Measurements from ENCODE around the gene VASH2.
"Not testable (repeated sequence)": the region's sequence is repeated elsewhere in the genome, so short reads cannot be mapped to it uniquely, and the experiment has no call there.

VASH2 gene

GRCh38 chr1:212981571-212982328 is 31.4 kb downstream of the VASH2 start:
- peak; percentile 12 for DNase-seq

- peak; percentile 55 for DNase-seq
These were observed 32.2 kb downstream of the VASH2 start for GRCh38 chr1:212982430-212983152.

DNA sequence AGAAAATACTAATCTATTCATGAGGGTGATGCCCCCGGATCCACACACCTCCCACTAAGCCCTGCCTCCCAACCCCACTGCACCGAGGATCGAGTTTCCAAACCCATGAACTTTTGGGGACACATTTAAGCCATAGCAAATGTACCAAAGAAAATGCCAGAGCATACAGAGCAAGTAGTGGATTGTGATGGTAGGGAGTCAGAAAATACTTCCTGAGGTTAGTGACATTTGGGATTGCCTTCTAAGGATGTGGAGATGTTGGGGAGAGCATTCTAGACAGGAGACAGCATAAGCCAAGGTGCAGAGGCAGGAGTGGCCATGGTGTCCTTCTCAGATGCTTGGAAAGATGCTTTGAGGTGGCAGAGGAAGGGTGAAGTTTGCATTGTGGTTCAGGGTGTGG is 33.1 kb downstream of the VASH2 start:
- DNase-seq = no peak

GRCh38 chr1:212984522-212985291 is 34.4 kb downstream of the VASH2 start:
- no peak for DNase-seq

- DNase-seq = no peak
These were observed 36.2 kb downstream of the VASH2 start for GRCh38 chr1:212986551-212986950.

DNA sequence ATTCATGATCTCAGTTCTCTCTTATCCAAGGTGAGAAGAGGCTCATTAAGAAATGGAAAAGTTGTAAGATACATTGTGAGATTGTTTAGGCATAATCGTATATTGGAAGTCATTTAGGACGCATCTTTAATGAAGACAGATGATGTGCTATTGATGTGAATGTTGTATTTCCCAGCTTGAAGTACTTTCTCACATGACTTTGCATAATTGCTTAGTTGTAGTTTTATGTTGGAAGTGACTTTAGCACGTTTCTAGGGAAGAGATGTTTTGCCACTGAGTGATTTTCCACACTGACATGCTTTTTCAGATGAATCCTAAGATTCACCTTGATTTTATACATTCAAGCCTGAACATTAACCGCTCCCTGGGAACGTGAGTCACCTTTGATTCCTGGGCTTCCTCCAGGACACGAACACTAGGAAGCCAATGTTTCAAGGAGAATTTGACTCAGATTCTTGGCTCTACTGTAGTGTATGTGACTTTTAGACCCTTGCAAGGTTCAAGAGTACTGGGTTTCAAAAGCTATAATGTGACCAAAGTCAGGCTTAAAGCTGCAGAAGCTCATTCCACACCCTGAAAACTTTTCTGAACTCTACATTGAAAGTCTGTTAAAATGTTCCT is 37.5 kb downstream of the VASH2 start:
- no peak for DNase-seq

DNA sequence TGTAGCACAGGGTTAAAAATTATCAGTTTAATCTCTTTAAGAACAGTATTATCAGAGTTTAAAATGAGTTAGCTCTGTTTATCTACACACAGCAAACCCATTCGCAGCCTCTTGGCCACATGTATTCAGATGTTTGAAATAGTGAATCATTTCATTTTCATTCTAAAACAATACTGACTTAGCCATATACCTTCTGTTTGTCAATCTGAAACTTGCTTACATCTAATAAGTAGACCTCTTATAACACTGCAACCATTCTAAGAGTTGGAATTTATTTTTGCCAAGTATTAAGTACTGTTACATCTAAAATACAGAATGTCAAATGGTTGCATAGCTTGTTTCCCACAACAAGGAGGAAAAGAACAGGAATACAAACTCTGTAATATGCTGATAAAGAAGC is 39.9 kb downstream of the VASH2 start:
- DNase-seq = peak; percentile 13

- DNase-seq = not testable (repeated sequence)
These were observed 43.6 kb downstream of the VASH2 start for GRCh38 chr1:212993960-212994359.

DNA sequence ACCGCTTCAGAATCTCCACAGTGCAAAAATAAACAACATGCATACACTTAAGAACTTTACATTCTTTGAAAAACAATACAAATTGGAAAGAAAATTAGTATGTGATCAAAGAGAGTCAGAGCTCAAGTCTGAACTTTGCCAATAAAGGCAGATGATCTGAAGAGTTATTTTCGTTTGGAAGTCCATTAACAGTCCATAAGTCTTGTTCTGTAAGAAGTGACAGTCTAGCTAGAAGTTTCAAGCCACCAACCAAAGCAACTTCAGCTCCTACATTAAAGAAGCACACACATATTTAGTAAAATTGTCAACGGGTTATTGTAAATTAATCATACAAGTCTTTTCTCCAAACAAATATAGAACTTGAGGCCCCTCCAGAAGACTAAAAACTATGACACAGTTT is 44.6 kb downstream of the VASH2 start:
- no peak for DNase-seq

- no peak for DNase-seq
These were observed 52.9 kb downstream of the VASH2 start for GRCh38 chr1:213003256-213003655.

- peak; percentile 63 for DNase-seq
These were observed 58.2 kb downstream of the VASH2 start for GRCh38 chr1:213008564-213008963.

DNA sequence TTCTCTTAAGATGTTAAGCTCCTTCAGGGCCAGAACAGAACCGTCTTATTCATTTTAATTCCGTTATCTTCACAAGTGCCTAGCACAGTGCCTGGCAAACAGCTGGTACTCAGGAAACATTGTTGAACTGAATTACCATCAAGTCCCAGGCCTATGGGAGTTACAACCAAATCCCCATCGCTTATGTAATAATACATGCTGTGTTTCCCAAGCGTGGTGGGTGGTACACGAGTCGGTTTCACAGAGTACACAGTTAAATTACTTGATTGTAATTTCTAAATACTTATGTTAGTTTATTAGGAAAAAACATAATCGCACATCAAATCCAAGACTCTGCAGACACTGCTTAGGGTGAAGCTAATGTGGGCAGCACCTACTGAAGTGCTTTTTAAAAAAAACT is 64.3 kb downstream of the VASH2 start:
- DNase-seq = peak; percentile 49

DNA sequence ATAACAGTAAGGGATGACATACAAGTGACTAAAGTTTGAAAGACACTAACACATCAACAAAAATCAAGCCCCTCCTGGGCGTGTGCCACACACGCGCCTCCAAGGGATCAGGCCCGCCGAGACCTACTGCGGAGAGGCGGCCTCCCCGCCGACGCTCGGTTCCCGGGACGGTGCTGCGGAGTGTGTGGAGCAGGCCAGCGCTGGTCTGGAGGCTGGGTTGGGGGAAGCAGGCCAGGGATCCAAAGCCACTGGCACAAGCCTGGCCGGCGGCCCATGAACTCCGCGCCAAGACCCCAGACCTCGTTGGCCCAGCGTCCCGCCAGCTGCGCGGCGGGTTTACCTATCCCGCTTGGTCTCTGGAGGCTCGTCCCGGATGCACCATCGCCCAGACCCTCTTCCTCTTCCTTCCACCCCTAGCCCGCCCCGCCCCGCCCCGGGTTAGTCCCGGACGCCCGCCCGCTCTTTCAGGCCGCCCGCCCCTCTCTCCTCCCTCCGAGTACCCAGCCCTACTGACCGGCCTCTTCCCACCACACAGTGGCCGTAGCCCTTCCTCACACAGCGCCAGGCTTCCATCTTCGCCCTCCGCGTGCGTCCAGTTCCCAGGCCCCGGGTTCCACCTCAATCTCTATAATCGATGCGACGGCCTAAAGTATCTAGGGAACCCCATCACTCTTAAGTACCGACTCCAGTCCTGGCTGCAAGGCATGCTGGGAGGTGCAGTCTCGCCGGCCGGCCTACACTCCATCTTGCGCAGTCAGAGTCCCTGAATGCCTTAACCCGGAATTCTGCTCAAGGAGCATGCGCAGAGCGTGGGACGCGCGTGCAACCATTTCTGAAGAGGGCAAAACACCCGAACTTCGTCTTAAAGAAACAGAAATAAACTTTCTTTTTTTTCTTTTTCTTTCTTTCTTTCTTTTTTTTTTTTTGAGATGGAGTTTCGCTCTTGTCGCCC is 65.0 kb downstream of the VASH2 start, which contains the start of gene ANGEL2:
ANGEL2 (minus strand) TSS at position 769 of the 952 bp plus-strand sequence; CDS start at position 573, 196 bp downstream.
- DNase-seq = peak; percentile 99

DNA sequence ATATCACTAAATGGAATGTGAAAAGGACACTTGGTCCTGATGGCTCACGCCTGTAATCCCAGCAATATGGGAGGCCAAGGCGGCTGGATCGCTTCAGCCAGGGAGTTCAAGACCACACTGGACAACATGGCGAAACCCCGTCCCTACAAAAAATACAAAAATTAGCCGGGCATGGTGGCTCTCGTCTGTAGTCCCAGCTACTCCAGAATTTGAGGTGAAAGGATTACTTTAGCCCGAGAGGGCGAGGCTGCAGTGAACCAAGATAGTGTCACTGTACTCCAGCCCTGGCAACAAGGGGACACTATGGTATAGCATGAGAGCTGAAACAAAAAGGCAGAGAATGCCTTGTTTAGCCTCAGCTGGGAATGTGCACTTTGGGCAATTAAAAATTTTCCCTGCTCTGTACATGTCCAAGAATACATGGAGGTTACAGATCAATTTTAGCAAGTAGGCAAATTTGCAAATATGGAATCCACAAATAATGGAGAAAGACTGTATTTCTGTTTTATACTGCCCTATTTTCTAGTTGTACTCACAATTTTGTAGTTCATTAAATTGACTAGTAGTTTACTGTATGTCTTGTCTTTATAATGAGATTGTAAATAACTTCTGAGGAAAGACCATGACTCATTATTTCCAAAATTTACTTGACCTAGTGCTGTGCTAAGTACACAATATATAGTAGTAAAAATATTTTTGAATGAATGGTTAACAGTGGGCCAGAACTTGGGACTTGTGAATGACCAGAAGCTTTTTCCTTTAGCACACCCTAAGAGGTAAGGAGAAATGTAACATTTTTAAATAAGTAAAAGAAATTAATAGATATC is 67.3 kb downstream of the VASH2 start:
- no peak for DNase-seq

- DNase-seq = no peak
These were observed 69.1 kb downstream of the VASH2 start for GRCh38 chr1:213019450-213019849.

DNA sequence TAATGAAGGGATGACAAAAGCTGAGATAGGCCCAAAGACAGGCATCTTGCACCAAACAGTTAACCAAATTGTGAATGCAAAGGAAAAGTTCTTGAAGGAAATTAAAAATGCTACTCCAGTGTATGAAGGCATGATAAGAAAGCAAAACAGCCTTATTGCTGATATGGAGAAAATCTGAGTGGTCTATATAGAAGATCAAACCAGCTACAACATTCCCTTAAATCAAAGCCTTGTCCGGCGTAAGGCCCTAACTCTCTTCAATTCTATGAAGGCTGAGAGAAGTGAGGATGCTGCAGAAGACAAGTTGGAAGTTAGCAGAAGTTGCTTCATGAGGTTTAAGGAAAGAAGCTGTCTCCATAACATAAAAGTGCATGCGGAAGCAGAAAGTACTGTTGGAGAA is 69.7 kb downstream of the VASH2 start:
- no peak for DNase-seq

DNA sequence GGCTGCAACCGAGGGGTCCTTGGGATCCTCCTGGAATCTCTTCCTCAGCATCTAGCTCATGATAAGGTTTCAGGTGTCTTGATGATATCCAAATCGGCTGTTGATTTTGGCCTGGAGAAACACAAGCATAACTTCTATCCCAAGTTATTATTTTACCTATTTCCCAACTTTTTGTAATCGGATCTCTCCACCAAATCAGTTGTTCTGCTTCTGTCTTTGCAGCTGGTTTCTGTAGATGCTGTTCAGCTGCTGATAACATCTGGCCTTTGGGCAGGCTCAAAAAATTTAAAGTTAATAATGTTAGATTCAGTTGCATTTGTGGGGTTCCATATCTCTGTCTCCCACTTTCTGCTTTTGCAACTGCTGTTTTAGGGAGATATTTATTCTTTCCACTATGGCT is 76.7 kb downstream of the VASH2 start:
- DNase-seq = not testable (repeated sequence)

GRCh38 chr1:213032651-213033050 is 82.3 kb downstream of the VASH2 start:
- no peak for DNase-seq

GRCh38 chr1:213034713-213035112 is 84.4 kb downstream of the VASH2 start:
- no peak for DNase-seq

DNA sequence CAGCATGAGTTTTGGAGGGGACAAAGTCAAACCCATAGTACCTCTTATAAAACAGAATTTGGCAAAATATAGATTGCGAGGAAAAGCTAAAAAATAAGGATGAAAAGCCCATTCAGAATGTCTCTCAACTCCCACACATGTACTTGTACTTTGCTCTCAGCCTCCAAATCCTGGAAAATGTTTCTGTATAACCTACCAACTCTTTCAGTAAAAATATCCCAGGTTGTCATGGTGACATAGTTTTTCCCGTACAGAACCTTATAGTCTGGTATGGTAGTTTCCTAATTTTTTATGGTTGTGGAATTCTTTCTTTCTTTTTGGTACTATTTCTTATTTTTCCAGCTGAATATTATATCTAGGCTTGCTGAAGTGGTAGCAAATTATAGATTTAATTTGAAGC is 85.2 kb downstream of the VASH2 start:
- DNase-seq = no peak
